Measurements from ENCODE around the gene TGFBR3L.
"Not testable (repeated sequence)": the region's sequence is repeated elsewhere in the genome, so short reads cannot be mapped to it uniquely, and the experiment has no call there.

The TGFBR3L gene

GRCh38 chr19:7918062-7918614, 3.5 kb downstream of the TGFBR3L start:
- DNase-seq: not testable (repeated sequence)

DNA sequence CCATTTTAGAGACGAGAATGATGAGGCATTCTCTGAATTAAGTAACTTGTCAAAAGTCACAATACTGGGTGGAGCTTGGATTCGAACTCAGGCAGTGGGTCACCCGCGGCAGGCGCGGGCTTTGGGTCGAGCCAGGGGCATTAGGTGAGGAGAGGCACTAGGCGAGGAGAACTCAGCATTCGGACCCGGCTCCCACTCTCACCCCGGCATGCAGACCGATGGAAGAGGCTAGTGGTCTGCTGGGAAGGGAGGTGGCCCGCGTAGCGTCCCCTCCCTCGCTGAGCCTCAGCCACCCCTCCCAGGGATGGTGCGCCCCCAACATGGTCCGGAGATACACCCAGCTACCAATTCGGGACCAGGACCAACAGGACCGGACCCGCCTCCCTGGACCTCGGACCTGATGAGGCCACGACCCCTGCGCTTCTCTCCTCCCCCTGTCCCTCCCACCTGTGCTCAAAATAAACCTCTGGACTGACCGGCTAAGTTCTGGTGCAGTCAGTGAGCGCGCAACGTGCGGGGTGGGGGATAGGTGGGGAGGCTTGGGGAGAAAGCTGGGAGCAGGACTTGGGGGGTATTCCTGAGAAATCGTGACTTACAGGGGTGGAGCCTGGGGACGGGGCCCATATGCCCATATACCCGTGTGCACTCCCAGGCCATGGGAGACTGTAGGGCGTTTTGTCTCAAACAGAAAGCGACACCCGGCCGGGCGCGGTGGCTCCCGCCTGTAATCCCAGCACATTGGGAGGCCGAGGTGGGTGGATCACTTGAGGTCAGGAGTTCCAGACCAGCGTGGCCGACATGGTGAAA, 4.2 kb downstream of the TGFBR3L start:
- DNase-seq: no peak

- DNase-seq: peak; percentile 97
Observed at GRCh38 chr19:7919610-7920518, 5.2 kb downstream of the TGFBR3L start, which contains the start of gene SNAPC2. TSS of gene SNAPC2 (plus strand) at chr19:7920338. CDS start at chr19:7920367, 29 bp downstream.

- DNase-seq: peak; percentile 95
Observed at GRCh38 chr19:7920519-7921301, 6.1 kb downstream of the TGFBR3L start.

DNA sequence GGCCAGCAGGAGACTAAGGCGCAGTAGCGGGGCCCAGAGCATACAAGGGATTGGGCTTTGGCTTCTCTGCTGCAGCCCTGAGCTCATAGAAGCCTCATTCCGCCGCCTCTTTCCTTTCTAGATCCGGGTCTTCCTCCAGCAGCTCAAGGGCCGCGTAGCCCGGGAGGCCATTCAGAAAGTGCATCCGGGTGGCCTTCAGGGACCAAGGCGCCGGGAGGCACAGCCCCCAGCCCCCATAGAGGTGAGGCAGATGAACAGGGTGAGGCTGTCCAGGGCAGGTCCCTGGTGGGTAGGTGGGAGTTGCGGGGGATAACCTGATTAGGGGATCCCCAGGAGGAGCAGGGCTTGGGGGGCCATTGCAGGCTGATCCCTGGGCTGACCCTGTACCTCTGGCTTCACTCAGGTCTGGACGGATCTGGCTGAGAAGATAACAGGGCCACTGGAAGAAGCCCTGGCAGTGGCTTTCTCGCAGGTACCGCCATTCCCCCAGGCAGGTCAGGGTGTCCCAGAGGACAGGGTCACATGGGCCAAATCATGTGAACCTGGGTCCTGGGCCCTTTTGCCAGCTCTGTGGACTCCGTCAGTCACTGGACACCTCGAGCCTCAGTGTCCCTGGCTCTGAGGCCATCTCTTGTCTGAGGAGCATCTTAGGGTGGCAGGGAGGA, 6.8 kb downstream of the TGFBR3L start:
- no peak for DNase-seq

- DNase-seq: no peak
Observed at GRCh38 chr19:7921967-7922835, 7.6 kb downstream of the TGFBR3L start.

DNA sequence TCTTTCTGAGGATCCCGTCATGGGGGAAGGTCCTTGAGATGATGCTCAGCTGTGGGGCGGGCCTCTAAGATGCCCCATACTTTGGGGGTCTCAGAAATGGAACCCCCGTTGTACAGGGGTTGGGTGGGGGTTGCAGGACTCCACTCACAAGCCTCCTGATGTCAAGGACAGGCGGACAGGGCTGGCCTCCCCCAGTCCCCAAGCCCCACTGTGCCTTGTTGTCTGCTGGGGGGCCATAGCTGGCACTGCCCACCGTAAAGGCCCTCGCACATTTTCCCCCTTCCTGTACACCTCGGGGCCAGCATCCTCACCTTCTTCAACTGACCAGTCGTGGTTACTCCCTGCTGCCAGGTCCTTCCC, 8.2 kb downstream of the TGFBR3L start:
- no peak for DNase-seq

DNA sequence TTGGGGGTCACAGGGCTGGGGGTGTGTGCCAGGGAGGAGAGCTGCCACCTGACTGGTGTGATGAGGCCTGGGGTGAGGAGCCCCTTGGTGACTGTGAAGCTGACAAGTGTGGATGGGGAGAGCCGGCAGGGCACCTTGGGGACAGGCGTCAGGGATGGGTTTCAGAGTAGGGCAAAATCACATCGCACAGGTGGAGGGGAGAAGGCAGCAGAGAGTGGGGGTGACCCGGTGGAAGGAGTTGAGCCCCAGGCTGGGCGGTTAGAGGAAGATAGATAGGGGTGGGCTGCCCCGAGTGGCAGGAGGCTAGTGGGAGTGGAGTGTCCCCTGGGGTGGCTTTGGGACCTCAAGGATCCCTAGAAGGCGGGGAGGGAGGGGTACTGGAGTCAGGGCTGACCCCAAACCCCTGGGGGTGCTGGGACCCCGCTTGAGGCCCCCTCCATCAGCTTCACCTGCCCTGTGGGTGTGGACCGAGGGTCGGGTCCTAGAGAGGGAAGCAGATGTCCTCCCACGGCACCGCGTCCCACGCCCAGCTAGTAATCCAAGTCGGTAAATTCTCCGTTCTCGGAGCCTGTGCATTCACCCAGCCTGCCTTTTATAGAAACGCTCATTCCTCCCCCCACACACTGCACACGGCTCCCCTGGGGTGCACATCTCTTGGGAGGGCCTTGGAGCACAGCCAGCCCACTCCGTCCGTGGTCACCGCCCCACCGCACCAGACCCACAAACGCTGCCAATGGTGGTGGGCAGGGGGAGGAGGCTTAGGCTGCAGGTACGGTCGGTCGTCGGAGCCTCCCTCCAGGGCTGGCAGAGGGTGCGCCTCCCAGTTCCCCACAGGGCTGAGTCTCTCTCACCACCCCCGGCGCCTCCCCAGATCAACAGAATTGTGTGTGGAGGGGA, 8.9 kb downstream of the TGFBR3L start:
- DNase-seq: no peak

DNA sequence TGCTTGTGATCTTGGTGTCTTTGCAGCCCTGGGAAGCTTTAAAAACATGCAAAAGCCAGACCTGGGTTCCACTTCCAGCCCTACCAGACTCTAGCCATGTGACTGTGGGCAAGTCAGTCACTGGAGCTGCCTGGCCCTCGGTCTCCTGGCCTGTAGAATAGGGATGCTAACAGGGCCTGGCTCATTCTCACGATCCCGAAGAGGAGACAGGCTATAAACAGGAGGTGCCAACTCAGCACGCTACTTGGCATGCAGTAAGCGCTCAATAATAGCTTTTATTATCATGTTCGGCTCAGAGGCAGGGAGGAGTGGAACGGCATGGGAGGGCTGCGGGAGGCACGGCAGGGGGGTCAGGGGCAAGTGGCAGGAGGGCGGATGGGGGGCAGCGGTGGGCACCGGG, 9.6 kb downstream of the TGFBR3L start:
- DNase-seq: no peak

DNA sequence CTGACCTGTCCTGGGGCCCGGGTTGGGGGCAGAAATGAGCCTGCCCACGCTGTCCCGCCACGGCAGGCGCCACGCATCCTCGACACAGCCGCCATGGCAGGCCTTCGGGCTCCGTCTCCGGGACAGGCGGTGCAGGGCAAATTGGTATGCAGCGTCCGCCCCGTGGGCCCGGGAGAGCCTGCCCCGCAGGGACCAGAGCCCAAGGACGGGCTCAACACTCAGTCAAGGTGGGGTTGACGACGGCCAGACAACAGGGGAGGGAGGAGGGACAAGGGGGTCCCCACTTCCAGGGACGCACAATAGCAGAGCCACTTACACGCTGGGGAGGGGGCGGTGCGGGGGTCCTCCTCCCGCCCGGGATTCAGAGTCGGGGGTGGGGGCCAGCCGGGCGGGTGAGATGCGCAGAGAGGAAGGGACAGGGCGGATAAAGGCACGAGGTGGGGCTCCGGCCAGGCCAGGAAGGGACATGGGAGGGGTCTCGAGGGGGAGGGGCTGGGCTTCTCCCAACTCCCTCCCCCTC, 10.1 kb downstream of the TGFBR3L start:
- no peak for DNase-seq

DNA sequence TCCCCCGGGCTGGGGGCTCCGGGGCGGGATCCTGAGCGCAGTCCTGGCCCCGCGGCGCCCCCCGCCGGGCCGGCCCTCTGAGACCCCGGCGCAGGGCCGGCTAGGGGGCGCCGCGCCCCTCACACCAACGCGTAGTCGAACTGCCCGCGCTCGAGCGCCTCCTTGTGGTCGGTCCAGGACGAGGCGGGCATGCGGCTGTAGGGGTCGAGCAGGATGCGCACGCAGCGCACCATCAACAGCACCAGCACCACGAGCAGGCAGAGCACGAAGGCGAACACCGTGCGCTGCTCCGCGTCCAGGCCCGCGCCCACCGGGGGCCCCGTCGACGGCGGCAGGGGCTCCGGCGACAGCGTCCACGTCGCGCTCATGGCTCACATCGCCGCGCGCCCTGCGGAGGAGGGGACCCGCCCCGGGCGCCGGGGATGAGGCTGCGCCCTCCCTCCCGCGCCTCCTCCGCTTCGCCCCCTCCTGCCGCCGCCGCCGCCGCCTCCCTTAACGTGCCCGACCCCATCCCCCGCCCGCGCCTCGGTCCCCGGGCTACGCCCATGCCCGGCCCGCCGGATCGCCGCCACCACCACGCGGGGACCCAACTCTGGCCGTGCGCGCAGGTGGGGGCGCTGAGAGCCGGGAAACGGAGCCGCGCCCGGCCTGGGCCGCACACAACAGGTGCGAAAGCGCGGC, 10.7 kb downstream of the TGFBR3L start:
- DNase-seq: peak; percentile 67

DNA sequence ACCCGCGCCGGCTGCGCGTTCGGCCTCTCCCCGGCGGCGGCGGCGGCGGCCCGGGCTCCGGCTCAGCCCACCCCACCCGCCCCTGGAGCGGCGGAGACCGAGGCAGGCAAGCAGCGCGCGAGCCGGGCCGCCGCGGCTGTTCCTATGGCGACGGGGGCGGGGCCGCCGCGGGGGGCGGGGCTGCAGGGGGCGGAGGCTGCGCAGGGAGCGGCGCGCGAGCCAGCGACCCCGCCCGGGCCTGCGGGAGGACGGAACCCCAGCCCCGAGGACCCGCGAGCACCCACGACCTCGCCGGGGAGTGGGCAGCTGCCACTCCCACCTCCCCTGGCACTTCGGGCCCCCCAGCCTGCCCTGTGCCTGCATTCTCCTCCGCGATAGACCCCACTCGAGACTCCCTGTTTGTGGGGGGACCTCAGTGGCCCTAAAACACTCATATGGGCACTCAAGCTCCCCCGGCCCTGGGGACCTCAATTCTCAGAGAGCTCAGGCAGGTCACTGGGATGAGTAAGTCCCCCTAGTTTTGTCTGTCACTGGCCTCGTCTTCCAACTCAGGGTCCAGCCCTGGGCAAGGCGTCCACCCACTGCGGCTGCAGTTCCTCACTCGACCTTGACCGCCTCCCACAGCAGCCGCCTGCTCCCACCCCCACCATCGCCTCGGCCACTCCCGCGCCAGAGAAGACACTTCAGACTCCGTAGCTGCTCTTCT, 11.5 kb downstream of the TGFBR3L start, which contains the start of gene CTXN1:
CTXN1 (minus strand) TSS at position 115 of the 706 bp plus-strand sequence. CDS start 597 bp downstream, outside the sequence.
- peak; percentile 68 for DNase-seq

DNA sequence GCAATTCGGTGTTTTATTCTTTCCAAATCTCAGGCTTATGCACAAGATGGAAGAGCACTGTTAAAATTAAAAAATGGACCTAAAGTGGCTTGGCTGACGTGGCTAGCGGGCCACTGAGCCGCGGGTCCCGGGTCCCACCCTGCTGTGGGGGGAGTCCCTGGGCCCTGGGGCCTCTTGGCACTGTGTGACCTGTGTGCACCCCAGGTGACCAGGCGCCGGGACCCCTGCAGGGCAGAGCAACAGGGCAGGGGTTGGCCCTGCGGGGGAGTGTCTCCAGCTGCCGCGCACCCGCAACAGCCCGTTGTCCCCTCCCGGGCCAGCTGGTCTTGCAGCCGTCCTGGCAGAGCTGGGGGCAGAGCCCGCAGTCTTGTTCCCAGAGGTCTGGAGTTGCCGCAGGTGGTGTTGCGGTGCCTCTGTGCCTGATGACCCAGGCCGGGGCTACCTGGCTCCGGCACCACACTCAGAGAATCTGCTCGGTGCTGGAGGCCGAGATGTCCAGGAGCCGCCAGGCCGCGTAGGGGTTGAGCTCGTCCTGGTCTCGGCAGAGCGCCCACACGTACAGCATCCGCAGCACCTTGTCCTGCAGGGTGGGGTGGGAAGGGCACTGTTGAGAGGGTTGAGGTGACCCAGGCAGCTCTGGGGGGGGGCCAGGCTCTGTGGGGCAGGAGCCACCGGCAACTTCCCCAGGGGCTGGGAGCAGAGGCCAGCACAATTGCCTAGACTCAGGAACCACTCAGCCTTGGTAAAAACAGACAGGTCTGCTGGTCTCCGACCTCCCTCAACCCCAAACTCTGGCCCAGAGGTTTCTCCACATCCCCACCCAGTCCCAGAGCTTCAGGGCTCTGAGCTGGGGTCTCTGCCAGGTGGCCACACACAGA, 12.3 kb downstream of the TGFBR3L start:
- DNase-seq: no peak

GRCh38 chr19:7927605-7928333, 13.1 kb downstream of the TGFBR3L start:
- DNase-seq: no peak

DNA sequence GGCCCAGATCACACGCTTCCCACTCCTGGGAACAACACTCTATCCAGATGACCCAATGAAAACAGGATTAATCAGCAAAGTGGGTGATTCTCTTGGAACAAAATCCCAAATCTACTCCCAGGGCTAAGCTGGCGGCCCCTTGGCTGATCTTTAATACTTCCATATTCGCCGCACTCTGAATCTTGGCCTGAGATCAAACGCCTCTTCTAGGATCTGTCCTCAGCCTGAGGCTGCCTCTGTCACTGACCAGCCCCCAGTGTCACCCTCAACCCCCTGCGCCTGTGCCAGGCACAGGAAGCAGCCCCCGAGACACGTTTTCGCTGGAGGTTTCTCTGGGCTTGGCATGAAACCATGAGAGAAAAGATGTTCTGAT, 13.7 kb downstream of the TGFBR3L start:
- DNase-seq: no peak
